ENCODE results near the gene ITGB8. TPM values are rescaled to one million over a fixed set of nuclear protein-coding genes. Genes with fewer than 3 reads are reported as not detected.

Gene ITGB8
- total RNA-seq, 6 donors from 2014 or later, result 5.2 to 30.5 (median 9.8) TPM

GRCh38 chr7:20287317-20287716 is 43.4 kb upstream of the ITGB8 start:
- Histone ChIP-seq H3K9me3 (no peaks in the 10 kb centered on the region), H3K36me3 (no peaks in the 10 kb centered on the region), H3K4me1 (no peaks in the 10 kb centered on the region), H3K27me3 (no peaks in the 10 kb centered on the region), H3K27ac (no peak overlapping the region), H3K4me3 (no peak overlapping the region)
- DNase-seq (no peak), ATAC-seq (ENCODE audit: low FRiP score in 2 of 2) (no peak)
- TF ChIP-seq POLR2A (IDR thresholded peaks at IDR 0.05) (no peak), POLR2AphosphoS5 (IDR thresholded peaks at IDR 0.05) (no peak), EP300 (IDR thresholded peaks at IDR 0.05) (no peak), CTCF (IDR thresholded peaks at IDR 0.05) (no peak)
- 82 to 90% methylated on average over 2 of the region's 2 CpGs for WGBS, 2 donors

- H3K4me3 ChIP-seq, result no peak overlapping the region
- no peak for ATAC-seq (ENCODE audit: low FRiP score in 2 of 2)
- no peak overlapping the region for H3K27ac ChIP-seq
- no peaks in the 10 kb centered on the region for H3K4me1 ChIP-seq
- no peaks in the 10 kb centered on the region for H3K27me3 ChIP-seq
- no peak for TF ChIP-seq POLR2A (IDR thresholded peaks at IDR 0.05)
- TF ChIP-seq EP300 (IDR thresholded peaks at IDR 0.05), result no peak
- TF ChIP-seq POLR2AphosphoS5 (IDR thresholded peaks at IDR 0.05), result no peak
- TF ChIP-seq CTCF (IDR thresholded peaks at IDR 0.05), result no peak
- no peaks in the 10 kb centered on the region for H3K36me3 ChIP-seq
- DNase-seq, result no peak
- 78 to 87% methylated on average over 2 of the region's 2 CpGs for WGBS, 2 donors
- no peaks in the 10 kb centered on the region for H3K9me3 ChIP-seq
These were observed 42.7 kb upstream of the ITGB8 start for GRCh38 chr7:20288036-20288435.

- ATAC-seq (ENCODE audit: low FRiP score in 2 of 2), result no peak
- no peak for DNase-seq
These were observed 40.1 kb upstream of the ITGB8 start for GRCh38 chr7:20290505-20291111.

GRCh38 chr7:20293336-20293735 is 37.4 kb upstream of the ITGB8 start:
- H3K36me3 ChIP-seq, result no peaks in the 10 kb centered on the region
- H3K4me1 ChIP-seq, result no peaks in the 10 kb centered on the region
- H3K27me3 ChIP-seq, result no peaks in the 10 kb centered on the region
- H3K9me3 ChIP-seq, result no peaks in the 10 kb centered on the region
- TF ChIP-seq POLR2AphosphoS5 (IDR thresholded peaks at IDR 0.05), result no peak
- no peak for TF ChIP-seq POLR2A (IDR thresholded peaks at IDR 0.05)
- no peak for TF ChIP-seq CTCF (IDR thresholded peaks at IDR 0.05)
- no peak for TF ChIP-seq EP300 (IDR thresholded peaks at IDR 0.05)
- 85 to 87% methylated on average over 3 of the region's 3 CpGs for WGBS, 2 donors
- ATAC-seq (ENCODE audit: low FRiP score in 2 of 2) (no peak), DNase-seq (no peak)
- no peak overlapping the region for H3K27ac ChIP-seq
- no peak overlapping the region for H3K4me3 ChIP-seq

More at GRCh38 chr7:20290505-20291111, 40.1 kb upstream of the ITGB8 start:
- Histone ChIP-seq H3K9me3 (no peaks in the 10 kb centered on the region), H3K4me3 (no peak overlapping the region), H3K27me3 (no peaks in the 10 kb centered on the region), H3K27ac (no peak overlapping the region), H3K4me1 (no peaks in the 10 kb centered on the region), H3K36me3 (no peaks in the 10 kb centered on the region)
- TF ChIP-seq POLR2AphosphoS5 (IDR thresholded peaks at IDR 0.05) (no peak), POLR2A (IDR thresholded peaks at IDR 0.05) (no peak), EP300 (IDR thresholded peaks at IDR 0.05) (no peak), CTCF (IDR thresholded peaks at IDR 0.05) (no peak)
- 51 to 71% methylated on average over 3 of the region's 3 CpGs for WGBS, 2 donors

- TF ChIP-seq EP300 (IDR thresholded peaks at IDR 0.05) (no peak), POLR2AphosphoS5 (IDR thresholded peaks at IDR 0.05) (no peak), CTCF (IDR thresholded peaks at IDR 0.05) (no peak), POLR2A (IDR thresholded peaks at IDR 0.05) (no peak)
These were observed 34.3 kb upstream of the ITGB8 start for GRCh38 chr7:20296444-20296843.

More at GRCh38 chr7:20296444-20296843, 34.3 kb upstream of the ITGB8 start:
- Histone ChIP-seq H3K4me1 (peaks cover 0 to 3% (median 0%) of the 10 kb centered on the region in 4 donors), H3K4me3 (no peak overlapping the region), H3K27ac (no peak overlapping the region), H3K27me3 (no peaks in the 10 kb centered on the region), H3K9me3 (no peaks in the 10 kb centered on the region), H3K36me3 (no peaks in the 10 kb centered on the region)
- ATAC-seq (ENCODE audit: low FRiP score in 2 of 2) (no peak), DNase-seq (no peak)
- WGBS, 2 donors, result 83 to 85% methylated on average over 3 of the region's 3 CpGs

Measured in upper lobe of left lung (tissue), 6 donors.